ENCODE results near the gene BEND5.

Gene BEND5

DNA sequence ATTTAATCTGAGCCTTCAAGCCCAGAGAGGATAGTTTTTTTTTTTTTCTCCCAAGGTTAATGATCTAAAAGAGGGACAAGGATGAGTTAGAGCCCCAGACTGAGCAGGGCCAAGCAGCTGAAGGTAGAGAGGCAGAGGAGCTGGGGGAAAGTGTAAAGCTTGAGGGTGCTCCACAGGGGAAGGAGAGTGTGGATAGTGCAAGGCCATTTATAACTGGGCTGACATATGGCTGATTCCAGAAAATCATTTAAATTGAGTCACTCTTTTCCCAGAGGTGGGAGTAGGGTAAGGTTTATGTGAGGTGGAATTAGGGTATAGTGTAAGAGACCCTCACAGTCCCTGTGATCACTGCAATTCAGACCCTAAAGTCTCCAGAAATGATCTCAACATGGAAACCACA is 55.8 kb downstream of the BEND5 start:
- TF ChIP-seq GATA2 (IDR thresholded peaks at IDR 0.05; ENCODE audit: low read depth, low read length): no peak
- TF ChIP-seq GATA3 (IDR thresholded peaks at IDR 0.05; ENCODE audit: low read depth, low read length): no peak

DNA sequence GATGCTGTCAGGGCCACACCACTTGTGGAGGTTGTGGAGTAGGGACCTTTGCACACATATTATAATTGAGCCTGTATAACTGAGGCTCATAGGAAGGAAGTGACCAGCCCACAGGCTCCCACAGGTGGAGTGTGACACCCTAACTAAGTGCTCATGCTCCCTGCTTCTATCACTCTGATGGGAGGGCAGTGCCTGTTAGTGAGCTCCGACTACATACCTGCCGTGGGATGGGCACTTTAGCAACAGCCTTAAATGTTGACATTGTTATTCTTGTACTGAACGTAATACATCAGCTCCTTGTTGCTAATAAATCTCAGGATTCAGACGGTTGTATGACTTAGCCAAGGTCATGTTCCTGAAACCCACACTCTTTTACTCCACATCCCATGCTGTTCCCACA is 58.0 kb downstream of the BEND5 start:
- TF ChIP-seq GATA3 (IDR thresholded peaks at IDR 0.05; ENCODE audit: low read depth, low read length) (no peak), GATA2 (IDR thresholded peaks at IDR 0.05; ENCODE audit: low read depth, low read length) (no peak)

DNA sequence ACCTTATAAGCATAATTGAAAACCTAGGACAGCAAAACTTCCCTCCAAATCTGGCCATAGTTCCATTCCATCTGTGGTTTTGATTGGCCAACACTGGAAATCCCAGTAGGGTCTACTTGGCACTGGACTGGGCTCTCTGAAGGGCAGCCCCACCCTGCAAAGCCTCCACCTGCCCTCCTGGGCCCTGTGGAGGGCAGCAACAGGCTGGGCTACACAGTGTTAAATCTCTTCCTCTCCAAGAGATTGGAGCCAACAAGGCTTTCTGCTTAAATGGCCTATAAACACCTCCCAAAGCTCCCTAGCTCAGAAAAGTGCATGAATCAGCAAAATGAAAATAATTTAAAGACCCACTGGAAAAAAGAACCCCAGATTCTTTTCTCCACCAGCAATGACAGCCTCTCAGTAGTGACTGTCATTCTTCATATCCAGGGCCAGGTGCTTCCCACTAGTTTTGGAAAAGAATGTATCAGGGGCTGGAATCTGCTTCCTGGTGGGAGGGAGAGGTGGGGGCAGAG is 58.5 kb downstream of the BEND5 start:
- TF ChIP-seq GATA3 (IDR thresholded peaks at IDR 0.05; ENCODE audit: low read depth, low read length): no peak
- no peak for TF ChIP-seq GATA2 (IDR thresholded peaks at IDR 0.05; ENCODE audit: low read depth, low read length)

DNA sequence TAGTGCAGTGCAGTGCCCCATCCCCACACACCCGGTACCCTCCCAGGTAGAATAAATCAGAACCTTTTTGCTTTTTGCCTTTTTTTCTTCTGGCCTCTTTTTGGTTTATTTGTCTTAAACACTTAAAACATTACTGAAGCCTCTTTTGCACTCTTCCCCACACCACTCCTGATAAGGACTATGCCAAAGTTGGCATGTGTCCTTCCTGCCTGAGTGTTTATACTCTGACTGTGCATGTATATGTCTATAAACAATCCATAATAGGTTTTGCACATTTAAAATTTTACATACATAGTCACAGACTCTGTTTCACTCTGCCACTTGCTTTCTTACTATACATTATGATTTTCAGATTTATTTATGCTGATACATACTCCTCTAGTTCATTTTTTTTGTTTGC is 59.6 kb downstream of the BEND5 start:
- TF ChIP-seq GATA2 (IDR thresholded peaks at IDR 0.05; ENCODE audit: low read depth, low read length): no peak
- TF ChIP-seq GATA3 (IDR thresholded peaks at IDR 0.05; ENCODE audit: low read depth, low read length): no peak

DNA sequence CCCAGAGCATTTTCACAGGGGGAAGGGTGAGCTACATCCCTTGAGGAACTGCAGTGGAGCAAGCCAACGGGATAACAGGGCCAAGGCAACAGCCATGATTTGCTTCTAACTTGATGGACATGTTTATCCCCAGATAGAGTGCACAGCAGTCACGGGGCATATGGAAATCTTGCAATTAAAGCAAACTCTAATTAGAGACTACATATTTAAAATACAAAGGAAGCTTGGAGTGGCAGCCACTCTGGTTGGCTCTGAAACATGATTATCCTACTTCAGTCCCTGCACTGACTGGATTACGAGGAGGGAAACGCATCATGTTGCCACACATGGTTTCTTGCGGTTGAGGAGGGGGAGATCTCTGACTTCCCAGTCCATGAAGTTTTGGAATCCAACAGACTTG is 60.8 kb downstream of the BEND5 start:
- TF ChIP-seq GATA3 (IDR thresholded peaks at IDR 0.05; ENCODE audit: low read depth, low read length) (no peak), GATA2 (IDR thresholded peaks at IDR 0.05; ENCODE audit: low read depth, low read length) (no peak)

DNA sequence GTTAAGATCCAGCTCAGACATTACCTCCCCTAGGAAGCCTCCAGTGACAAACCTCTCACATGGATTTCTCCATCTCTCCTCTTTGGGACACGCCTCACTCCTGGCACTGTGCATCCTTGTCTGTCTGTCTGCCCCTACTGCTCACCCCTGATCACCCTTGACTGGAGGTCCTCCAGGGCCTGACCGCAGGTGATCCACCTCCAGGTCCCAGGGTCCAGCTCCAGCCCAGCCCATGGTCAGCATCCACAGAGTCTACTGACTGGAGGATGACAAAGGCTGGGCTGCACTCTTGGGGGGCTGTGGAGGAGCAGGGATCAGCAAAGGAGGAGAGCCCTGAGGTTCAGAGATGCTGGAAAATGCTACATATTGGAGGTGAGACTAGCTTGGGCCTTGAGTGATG is 65.8 kb downstream of the BEND5 start:
- TF ChIP-seq GATA2 (IDR thresholded peaks at IDR 0.05; ENCODE audit: low read depth, low read length) (no peak), GATA3 (IDR thresholded peaks at IDR 0.05; ENCODE audit: low read depth, low read length) (no peak)

DNA sequence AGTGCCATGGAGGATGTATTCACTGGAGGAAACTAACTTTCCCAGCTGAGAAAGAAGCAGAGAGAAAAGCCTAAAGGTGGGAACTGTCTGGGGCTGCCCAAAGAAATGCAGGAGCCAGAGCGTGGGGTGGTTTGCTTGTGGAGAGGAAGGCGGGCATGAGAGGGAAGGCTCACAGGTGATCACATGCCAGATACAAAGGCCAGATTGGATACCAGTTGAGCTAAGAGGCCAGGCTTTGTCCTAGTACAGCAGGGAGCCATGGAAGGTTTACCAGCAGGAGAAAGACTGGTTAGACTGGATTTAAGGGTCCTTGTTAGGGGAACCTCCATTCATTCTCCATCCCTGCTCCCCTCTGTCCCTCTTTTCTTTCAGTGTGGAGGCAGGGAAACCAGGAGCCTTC is 66.4 kb downstream of the BEND5 start:
- no peak for TF ChIP-seq GATA2 (IDR thresholded peaks at IDR 0.05; ENCODE audit: low read depth, low read length)
- no peak for TF ChIP-seq GATA3 (IDR thresholded peaks at IDR 0.05; ENCODE audit: low read depth, low read length)

DNA sequence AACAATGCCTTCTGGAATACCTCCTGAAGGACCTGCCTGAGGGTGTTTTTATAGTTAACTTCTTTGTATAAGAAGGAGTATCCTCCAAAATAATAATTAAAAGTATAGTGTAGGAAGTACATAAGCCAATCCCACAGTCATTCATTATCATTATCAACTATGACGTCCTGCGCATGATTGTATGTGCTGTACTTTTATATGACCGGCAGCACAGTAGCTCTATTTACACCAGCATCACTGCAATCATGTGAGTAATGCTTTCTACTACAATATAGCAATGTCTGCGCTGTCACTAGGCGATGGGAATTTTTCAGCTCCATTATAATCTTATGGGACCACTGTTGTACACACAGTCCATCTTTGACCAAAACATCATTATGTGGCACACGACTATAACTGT is 72.0 kb downstream of the BEND5 start:
- TF ChIP-seq GATA3 (IDR thresholded peaks at IDR 0.05; ENCODE audit: low read depth, low read length) (no peak), GATA2 (IDR thresholded peaks at IDR 0.05; ENCODE audit: low read depth, low read length) (no peak)

DNA sequence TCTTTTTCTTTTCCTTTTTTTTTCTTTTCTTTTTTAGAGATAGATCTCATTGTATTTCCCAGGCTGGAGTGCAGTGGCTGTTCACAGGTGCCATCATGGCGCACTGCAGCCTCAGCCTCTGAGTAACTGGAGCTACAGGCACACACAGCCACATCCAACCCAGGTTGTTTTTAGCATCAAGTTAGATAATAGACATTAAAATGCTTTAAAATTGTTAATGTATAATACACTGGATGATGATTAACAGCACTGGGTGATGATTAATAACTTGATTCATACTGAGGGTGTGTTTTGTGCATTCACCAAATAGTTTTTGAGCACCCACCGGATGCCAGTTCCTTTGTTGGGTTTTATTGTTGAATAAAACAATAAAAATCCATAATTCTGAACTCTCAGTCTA is 75.2 kb downstream of the BEND5 start:
- no peak for TF ChIP-seq GATA2 (IDR thresholded peaks at IDR 0.05; ENCODE audit: low read depth, low read length)
- TF ChIP-seq GATA3 (IDR thresholded peaks at IDR 0.05; ENCODE audit: low read depth, low read length): no peak

DNA sequence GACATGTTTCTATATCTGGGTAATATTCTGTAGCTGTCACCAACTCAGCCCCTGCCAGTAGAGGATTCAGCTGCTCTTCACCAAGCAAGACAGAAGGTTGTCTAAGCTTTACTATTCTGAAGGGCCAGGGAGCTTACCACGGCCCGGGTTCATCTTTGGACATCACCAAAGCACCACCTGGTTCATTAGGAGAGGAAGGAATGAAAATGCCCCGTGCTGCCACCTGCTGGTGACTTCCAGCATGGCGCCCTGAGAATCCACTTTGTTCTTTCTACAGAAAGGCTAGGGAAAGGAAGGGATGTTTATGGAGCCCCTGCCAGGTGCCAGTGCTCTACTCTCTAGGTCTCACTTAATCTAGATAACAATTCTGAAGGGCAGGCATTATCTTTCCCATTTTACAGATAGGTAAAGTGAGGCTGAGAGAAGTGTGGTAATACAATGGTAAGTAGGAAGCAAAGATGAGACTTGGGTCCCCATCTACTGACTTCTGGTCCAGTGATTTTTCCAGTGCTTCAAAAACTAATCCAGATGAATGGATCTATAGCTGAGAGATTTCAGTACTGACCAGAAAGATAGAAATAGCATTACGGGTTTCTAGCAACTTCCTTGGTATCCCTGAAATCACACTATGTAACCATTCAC is 79.5 kb downstream of the BEND5 start:
- no peak for TF ChIP-seq GATA3 (IDR thresholded peaks at IDR 0.05; ENCODE audit: low read depth, low read length)
- no peak for TF ChIP-seq GATA2 (IDR thresholded peaks at IDR 0.05; ENCODE audit: low read depth, low read length)

DNA sequence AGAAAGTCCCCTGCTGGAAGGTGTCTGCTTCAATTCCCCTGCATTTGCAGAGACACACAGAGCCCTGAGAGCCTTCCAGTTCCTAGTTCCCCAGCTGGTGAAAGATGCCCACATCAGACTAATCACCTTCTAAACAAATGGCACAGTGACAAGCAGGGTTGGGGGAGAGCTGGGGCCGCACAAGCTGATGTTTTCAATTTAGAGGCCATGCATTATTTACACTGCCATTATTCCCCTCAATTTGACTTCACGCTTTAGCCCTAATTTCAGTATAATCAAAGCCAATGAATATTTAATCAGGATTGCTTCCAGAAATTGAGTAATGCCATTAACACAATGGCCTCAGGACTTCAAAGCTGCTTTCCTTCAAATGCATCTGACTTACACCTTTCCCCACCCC is 81.5 kb downstream of the BEND5 start:
- TF ChIP-seq GATA2 (IDR thresholded peaks at IDR 0.05; ENCODE audit: low read depth, low read length): no peak

DNA sequence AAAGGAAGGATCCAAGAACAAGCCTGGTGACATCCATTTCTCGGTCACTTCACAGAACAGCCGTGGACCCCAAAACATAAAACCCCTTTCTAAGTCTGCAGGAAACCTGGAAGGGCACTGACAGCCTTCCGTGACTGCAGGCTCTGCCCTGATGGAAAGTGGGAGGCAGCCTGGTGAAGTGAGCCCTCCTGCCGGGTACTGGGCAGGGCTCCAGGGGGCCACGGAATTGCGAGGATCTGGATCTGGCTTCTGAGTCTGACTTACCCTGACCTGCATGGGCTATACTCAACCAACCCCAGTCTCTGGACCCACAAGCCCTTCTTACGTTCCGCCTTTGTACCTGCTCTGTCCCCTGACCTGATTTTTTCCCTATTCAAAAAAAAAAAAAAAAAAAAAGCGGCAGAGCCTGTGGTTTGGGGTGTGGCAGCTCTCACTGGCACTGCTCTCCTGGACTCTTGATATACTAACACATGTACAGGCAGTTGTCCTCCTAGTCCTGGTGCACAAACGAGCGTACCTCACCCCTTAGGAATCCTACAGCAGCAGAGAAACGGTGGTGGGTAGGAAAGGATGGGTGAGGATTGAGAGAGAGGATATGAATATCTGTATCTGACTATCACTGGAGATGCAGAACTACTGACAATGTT is 82.9 kb downstream of the BEND5 start:
- TF ChIP-seq GATA2 (IDR thresholded peaks at IDR 0.05; ENCODE audit: low read depth, low read length): no peak
- TF ChIP-seq GATA3 (IDR thresholded peaks at IDR 0.05; ENCODE audit: low read depth, low read length): no peak

DNA sequence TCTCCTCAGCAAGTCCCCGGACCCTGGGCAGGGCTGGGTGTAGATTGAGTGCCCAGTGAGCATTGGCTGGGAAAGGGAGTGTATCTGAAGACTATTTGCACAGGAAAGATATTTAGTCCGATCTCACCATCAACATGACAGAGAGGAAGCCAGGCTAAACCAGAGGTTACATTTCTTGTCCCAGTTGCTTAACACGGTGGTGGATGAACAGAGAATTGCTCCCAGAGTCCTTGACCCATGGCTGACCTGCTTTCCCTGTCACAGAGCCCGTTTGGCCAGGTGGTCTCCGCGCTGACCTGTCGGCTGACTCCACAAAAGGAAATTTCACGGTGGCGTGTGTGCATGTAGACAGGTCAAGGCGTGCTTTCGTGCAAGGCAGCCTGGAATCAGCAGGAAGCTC is 83.5 kb downstream of the BEND5 start:
- TF ChIP-seq GATA3 (IDR thresholded peaks at IDR 0.05; ENCODE audit: low read depth, low read length) (no peak), GATA2 (IDR thresholded peaks at IDR 0.05; ENCODE audit: low read depth, low read length) (no peak)

DNA sequence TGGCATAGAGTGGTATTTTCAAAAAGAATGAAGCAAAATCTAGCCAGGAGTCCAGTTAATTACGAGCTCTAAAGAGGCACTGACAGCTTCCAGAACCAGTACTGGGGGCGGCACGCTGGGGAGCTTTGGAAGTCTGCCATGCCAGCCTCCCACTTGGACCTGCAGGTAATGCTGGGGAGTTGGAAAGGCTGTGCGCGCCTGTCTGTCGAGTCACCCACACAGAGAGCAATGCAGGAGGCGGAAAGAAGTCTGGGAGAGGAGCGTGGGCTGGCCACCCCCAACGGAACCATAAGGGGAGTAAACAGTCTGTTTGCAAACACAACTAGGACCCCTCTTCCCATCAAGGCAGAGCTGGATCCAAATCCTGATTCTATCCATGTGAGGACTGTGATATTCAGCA is 84.5 kb downstream of the BEND5 start:
- TF ChIP-seq GATA2 (IDR thresholded peaks at IDR 0.05; ENCODE audit: low read depth, low read length): no peak
- no peak for TF ChIP-seq GATA3 (IDR thresholded peaks at IDR 0.05; ENCODE audit: low read depth, low read length)

DNA sequence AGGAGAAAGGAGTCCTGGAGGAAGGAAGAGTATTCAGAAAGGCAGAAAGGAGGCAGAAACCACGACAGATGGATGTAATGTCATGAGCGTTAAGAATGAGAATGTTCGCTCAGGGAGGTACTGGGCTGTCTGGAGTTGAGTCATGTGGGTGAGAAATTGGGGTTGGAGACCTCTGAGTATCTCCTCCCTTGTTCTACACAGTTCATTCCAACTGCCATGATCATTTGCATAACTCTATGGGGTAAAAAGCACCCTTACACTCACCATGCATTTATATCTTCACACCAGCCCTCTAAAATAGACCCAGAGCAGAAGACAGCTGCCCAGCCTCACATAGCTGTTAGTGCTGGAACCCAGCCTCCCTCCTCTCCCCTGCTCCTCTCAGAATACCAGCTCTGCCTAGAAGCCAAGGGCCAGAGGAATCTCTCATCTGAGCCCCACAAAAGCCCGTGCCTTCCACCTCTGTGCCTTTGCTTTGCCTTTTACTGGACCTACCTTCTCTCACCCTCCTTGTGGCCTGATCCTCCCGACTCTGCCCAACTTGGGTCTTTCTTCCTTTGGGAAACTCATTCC is 85.2 kb downstream of the BEND5 start:
- no peak for TF ChIP-seq GATA3 (IDR thresholded peaks at IDR 0.05; ENCODE audit: low read depth, low read length)
- TF ChIP-seq GATA2 (IDR thresholded peaks at IDR 0.05; ENCODE audit: low read depth, low read length): no peak
